Spleen (tissue), 7 donors: ENCODE data around the gene UPK3A.

Experiments
- POLR2AphosphoS5 ChIP-seq, 3 donors: sonication (generic); formaldehyde crosslinking; IDR thresholded peaks; one replicate each; pipeline ENCODE4 v1.5.1; 2017; ENCODE audit warnings: antibody characterized with exemption in 3 of 3
- TF ChIP-seq, protein P1 (sequence below), 11 experiments: fragments of 200-600 bp in 7 of 11; fragments of 450-650 bp in 4 of 11; sonication (generic) in 4 of 11; IDR thresholded peaks in 8 of 11; conservative IDR thresholded peaks in 3 of 11; 1 replicate in 7 of 11; 2 replicates in 4 of 11; pipeline versions ENCODE4 v1.4.0 to v1.8.0; 2016 to 2021; ENCODE audit warnings: antibody characterized with exemption in 11 of 11, inconsistent platforms in 4 of 11, mild to moderate bottlenecking in 1 of 11
- donor health status: DM: no; HTN: no; CAD: no; lungs with moderate emphysema.
- donor health status: DM: no; HTN: no; CAD: no.
- donor health status: DM: no; HTN: no; CAD: no.

DNA sequence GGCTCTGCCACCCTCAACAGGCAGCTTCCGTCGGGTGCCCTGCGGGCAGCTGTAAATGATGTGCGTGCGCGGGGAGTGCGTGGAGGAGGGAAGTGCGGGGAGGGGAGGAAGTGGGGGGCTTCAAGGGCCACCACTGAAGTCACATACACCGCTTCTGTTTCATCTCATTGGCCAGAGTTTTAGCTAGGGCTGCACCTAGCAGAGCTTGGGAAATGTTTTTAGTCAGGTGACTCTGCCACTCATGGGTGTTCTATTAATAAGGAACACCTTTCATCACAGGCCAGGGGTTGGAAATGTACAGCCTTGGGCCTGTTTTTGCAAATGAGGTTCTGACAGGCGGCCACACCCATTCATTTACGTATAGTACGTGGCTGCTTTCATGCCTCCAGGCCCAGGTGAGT, 39.6 kb downstream of the UPK3A start:
- TF ChIP-seq, protein P1, sequence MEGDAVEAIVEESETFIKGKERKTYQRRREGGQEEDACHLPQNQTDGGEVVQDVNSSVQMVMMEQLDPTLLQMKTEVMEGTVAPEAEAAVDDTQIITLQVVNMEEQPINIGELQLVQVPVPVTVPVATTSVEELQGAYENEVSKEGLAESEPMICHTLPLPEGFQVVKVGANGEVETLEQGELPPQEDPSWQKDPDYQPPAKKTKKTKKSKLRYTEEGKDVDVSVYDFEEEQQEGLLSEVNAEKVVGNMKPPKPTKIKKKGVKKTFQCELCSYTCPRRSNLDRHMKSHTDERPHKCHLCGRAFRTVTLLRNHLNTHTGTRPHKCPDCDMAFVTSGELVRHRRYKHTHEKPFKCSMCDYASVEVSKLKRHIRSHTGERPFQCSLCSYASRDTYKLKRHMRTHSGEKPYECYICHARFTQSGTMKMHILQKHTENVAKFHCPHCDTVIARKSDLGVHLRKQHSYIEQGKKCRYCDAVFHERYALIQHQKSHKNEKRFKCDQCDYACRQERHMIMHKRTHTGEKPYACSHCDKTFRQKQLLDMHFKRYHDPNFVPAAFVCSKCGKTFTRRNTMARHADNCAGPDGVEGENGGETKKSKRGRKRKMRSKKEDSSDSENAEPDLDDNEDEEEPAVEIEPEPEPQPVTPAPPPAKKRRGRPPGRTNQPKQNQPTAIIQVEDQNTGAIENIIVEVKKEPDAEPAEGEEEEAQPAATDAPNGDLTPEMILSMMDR (IDR thresholded peaks at IDR 0.05 in 8 of 11, conservative IDR thresholded peaks at IDR 0.05 in 3 of 11): no peak
- no peak for TF ChIP-seq POLR2AphosphoS5 (IDR thresholded peaks at IDR 0.05)
